SK-N-SH (cell line): ENCODE data around the gene CIBAR2. TPM values are rescaled to one million over a fixed set of nuclear protein-coding genes. Genes with fewer than 3 reads are reported as not detected.

ENCODE experiments used
- CTCF ChIA-PET: fragments of 300-600, 350-600 bp; formaldehyde crosslinking; extraction: SDS; loops from one replicate; lab custom pipeline; 2021; lab: Yijun Ruan, JAX
- POLR2A ChIA-PET: fragments of 350-600 bp; sonication (Branson Sonifier 250); formaldehyde crosslinking; extraction: SDS; loops from one replicate; lab custom pipeline; 2020; ENCODE audit warnings: antibody characterized with exemption, inconsistent platforms; lab: Yijun Ruan, JAX
- DNase-seq: peaks from one replicate; pipeline ENCODE4 v3.0.0; 2012
- H2AFZ ChIP-seq: fragments of 200-600 bp; sonication (generic); 2 replicates; pipeline ENCODE4 v1.8.1; 2016; ENCODE audit warnings: antibody characterized with exemption, mild to moderate bottlenecking, low read depth
- H3F3A ChIP-seq: fragments of 200-600 bp; sonication (generic); replicated peaks from 2 replicates; pipeline ENCODE3; 2016; ENCODE audit warnings: antibody characterized with exemption, mild to moderate bottlenecking; ENCODE audit not compliant: insufficient read depth
- H3K27ac ChIP-seq, 2 experiments: fragments of 200-500 bp in 1 of 2; fragments of 200-600 bp in 1 of 2; sonication (Bioruptor generic) in 1 of 2; sonication (generic), shearing (Covaris generic) in 1 of 2; 2 replicates each; pipeline versions ENCODE4 v1.5.1 to v1.6.1; 2014 to 2016; ENCODE audit warnings: low read depth in 2 of 2, inconsistent platforms in 1 of 2, low read length in 1 of 2, mild to moderate bottlenecking in 1 of 2, mixed read lengths in 1 of 2
- H3K27me3 ChIP-seq: fragments of 200-600 bp; sonication (generic), shearing (Covaris generic); 2 replicates; pipeline ENCODE4 v1.6.1; 2016; ENCODE audit warnings: mixed run types; ENCODE audit not compliant: insufficient read depth
- H3K36me3 ChIP-seq, 2 experiments: fragments of 200-500 bp in 1 of 2; fragments of 200-600 bp in 1 of 2; sonication (Bioruptor generic) in 1 of 2; sonication (generic) in 1 of 2; replicated peaks in 1 of 2; 2 replicates each; pipeline versions ENCODE3 to v1.5.1; 2014 to 2016; ENCODE audit warnings: low read length in 1 of 2, mild to moderate bottlenecking in 1 of 2; ENCODE audit not compliant: insufficient read depth in 2 of 2, control insufficient read depth in 1 of 2
- H3K4me1 ChIP-seq, 2 experiments: fragments of 200-500 bp in 1 of 2; fragments of 200-600 bp in 1 of 2; sonication (Bioruptor generic) in 1 of 2; sonication (generic), shearing (Covaris generic) in 1 of 2; 2 replicates each; pipeline versions ENCODE4 v1.5.1 to v1.6.1; 2014 to 2016; ENCODE audit warnings: low read depth in 1 of 2, low read length in 1 of 2, mixed run types in 1 of 2; ENCODE audit not compliant: insufficient read depth in 2 of 2, control insufficient read depth in 1 of 2
- H3K4me2 ChIP-seq: fragments of 200-600 bp; sonication (generic), shearing (Covaris generic); 2 replicates; pipeline ENCODE4 v1.6.1; 2017; ENCODE audit warnings: mixed run types
- H3K4me3 ChIP-seq, 2 experiments: fragments of 200-500 bp in 1 of 2; fragments of 200-600 bp in 1 of 2; sonication (Bioruptor generic) in 1 of 2; sonication (generic), shearing (Covaris generic) in 1 of 2; 2 replicates each; pipeline versions ENCODE4 v1.5.1 to v1.8.1; 2014 to 2016; ENCODE audit warnings: low read depth in 2 of 2, inconsistent platforms in 1 of 2, low read length in 1 of 2, mild to moderate bottlenecking in 1 of 2, mixed read lengths in 1 of 2, moderate library complexity in 1 of 2
- H3K79me2 ChIP-seq: fragments of 200-600 bp; sonication (generic); 2 replicates; pipeline ENCODE4 v1.8.1; 2017; ENCODE audit warnings: mild to moderate bottlenecking; ENCODE audit not compliant: insufficient read depth
- H3K9ac ChIP-seq: fragments of 200-600 bp; sonication (generic); 2 replicates; pipeline ENCODE4 v1.6.1; 2017; ENCODE audit warnings: mixed run types
- H3K9me2 ChIP-seq: fragments of 200-600 bp; sonication (generic); 2 replicates; pipeline ENCODE4 v1.6.1; 2017; ENCODE audit warnings: mixed run types
- H3K9me3 ChIP-seq: fragments of 200-600 bp; sonication (generic); 2 replicates; pipeline ENCODE4 v1.6.1; 2017; ENCODE audit warnings: mixed run types, mild to moderate bottlenecking, moderate library complexity
- H4K20me1 ChIP-seq: fragments of 200-600 bp; sonication (generic); 2 replicates; pipeline ENCODE4 v1.6.1; 2017; ENCODE audit warnings: mild to moderate bottlenecking, mixed run types; ENCODE audit not compliant: insufficient read depth
- CHD2 ChIP-seq: fragments of 150-350 bp; IDR thresholded peaks from 2 replicates; pipeline ENCODE4 v1.6.1; 2018; ENCODE audit warnings: low read length; ENCODE audit not compliant: partially characterized antibody
- CTCF ChIP-seq: fragments of 200-600 bp; sonication (generic); IDR thresholded peaks from 2 replicates; pipeline ENCODE4 v1.6.1; 2017; ENCODE audit warnings: antibody characterized with exemption, mild to moderate bottlenecking, moderate library complexity
- FOXJ3 ChIP-seq: sonication (generic); formaldehyde crosslinking; IDR thresholded peaks from 2 replicates; pipeline ENCODE4 v1.5.1; 2020; ENCODE audit warnings: mild to moderate bottlenecking, missing genetic modification reagents
- FOXM1 ChIP-seq: IDR thresholded peaks from 2 replicates; pipeline ENCODE4 v1.4.0; 2012; ENCODE audit warnings: low read depth, mild to moderate bottlenecking
- IRF3 ChIP-seq: fragments of 150-350 bp; IDR thresholded peaks from 2 replicates; pipeline ENCODE4 v1.6.1; 2016; ENCODE audit warnings: mild to moderate bottlenecking, low read depth, low read length
- JUND ChIP-seq: IDR thresholded peaks from 2 replicates; pipeline ENCODE4 v1.4.0; 2012
- MEF2A ChIP-seq: IDR thresholded peaks from 2 replicates; pipeline ENCODE4 v1.4.0; 2012; ENCODE audit warnings: low read depth, borderline replicate concordance
- MXI1 ChIP-seq: IDR thresholded peaks from 2 replicates; pipeline ENCODE4 v1.6.1; 2012; ENCODE audit warnings: mild to moderate bottlenecking, low read depth, low read length, improper control_type of control experiment
- PBX3 ChIP-seq: IDR thresholded peaks from 2 replicates; pipeline ENCODE4; 2012
- RAD21 ChIP-seq: IDR thresholded peaks from 2 replicates; pipeline ENCODE4 v1.6.1; 2012; ENCODE audit warnings: mild to moderate bottlenecking, low read length
- RCOR1 ChIP-seq: fragments of 150-350 bp; IDR thresholded peaks from 2 replicates; pipeline ENCODE4 v1.6.1; 2017; ENCODE audit warnings: antibody characterized with exemption, low read length
- RFX5 ChIP-seq: IDR thresholded peaks from 2 replicates; pipeline ENCODE4 v1.6.1; 2012; ENCODE audit warnings: mild to moderate bottlenecking, improper control_type of control experiment, low read length
- TEAD4 ChIP-seq: IDR thresholded peaks from 2 replicates; pipeline ENCODE4 v1.4.0; 2012; ENCODE audit warnings: mild to moderate bottlenecking, borderline replicate concordance; ENCODE audit not compliant: insufficient read depth
- YY1 ChIP-seq: IDR thresholded peaks from 2 replicates; pipeline ENCODE4 v1.4.0; 2012; ENCODE audit warnings: low read depth, mild to moderate bottlenecking
- ZBTB33 ChIP-seq: IDR thresholded peaks from 2 replicates; pipeline ENCODE4 v1.4.0; 2012; ENCODE audit warnings: low read depth, borderline replicate concordance
- WGBS: methylation state at CpG from one replicate; pipeline ENCODE4 v1.1.6; 2017; ENCODE audit warnings: low lambda C conversion rate; 5-methylcytosine and 5-hydroxymethylcytosine counted together
- polyA plus RNA-seq, 3 experiments: library from polyadenylated mRNA; depleted of rRNA; stranded (reverse); fragments of >200 nt; gene quantifications; 2 replicates each; pipeline ENCODE4 v1.2.3, GENCODE V29; 2012

CIBAR2 gene
- polyA plus RNA-seq, 1 of the 3 experiments (the other 2 are of a cell fraction), result 0.15 TPM

GRCh38 chr16:85156869-85157268 lies 44.6 kb upstream of the CIBAR2 start (continued):
- no peak for TF ChIP-seq YY1
- no peak for TF ChIP-seq TEAD4
- no peak for TF ChIP-seq JUND
- TF ChIP-seq ZBTB33, result no peak

- POLR2A ChIA-PET, result no interaction called here
- Histone ChIP-seq H3F3A (peaks cover 8% of the 10 kb centered on the region), H3K27ac (no peak overlapping the region; a peak in 1 of 4 replicates), H4K20me1 (no peaks in the 10 kb centered on the region), H3K27me3 (no peaks in the 10 kb centered on the region), H3K79me2 (no peaks in the 10 kb centered on the region), H3K9me3 (no peaks in the 10 kb centered on the region), H3K9me2 (no peaks in the 10 kb centered on the region), H3K36me3 (no peaks in the 10 kb centered on the region), H3K4me3 (no peak overlapping the region), H3K4me2 (no peak overlapping the region), H3K9ac (no peak overlapping the region), H2AFZ (no peak overlapping the region), H3K4me1 (peaks cover 1 to 47% of the 10 kb centered on the region in 2 experiments)
- no peak for TF ChIP-seq CTCF
- TF ChIP-seq FOXM1, result no peak
- TF ChIP-seq RCOR1, result no peak
- TF ChIP-seq IRF3, result no peak
- no peak for TF ChIP-seq FOXJ3
- no peak for TF ChIP-seq MXI1
- no peak for TF ChIP-seq RFX5
- no peak for TF ChIP-seq MEF2A
- TF ChIP-seq RAD21, result no peak
- TF ChIP-seq YY1, result no peak
- no peak for TF ChIP-seq PBX3
- TF ChIP-seq CHD2, result no peak
- DNase-seq, result no peak
- CTCF ChIA-PET, result no interaction called here
- WGBS, result 88% methylated on average over 7 of the region's 7 CpGs
Observed at GRCh38 chr16:85156440-85156839, 44.2 kb upstream of the CIBAR2 start.
